ENCODE measurements around the gene MRGPRF. TPM values are rescaled to one million over a fixed set of nuclear protein-coding genes. Genes with fewer than 3 reads are reported as not detected.
A peak's percentile ranks its signal among the peaks of the same experiment; 100 is the strongest.

MRGPRF gene
- total and polyA plus RNA-seq, 2 donors from 2014 or later, result 9.3 to 19.0 TPM

DNA sequence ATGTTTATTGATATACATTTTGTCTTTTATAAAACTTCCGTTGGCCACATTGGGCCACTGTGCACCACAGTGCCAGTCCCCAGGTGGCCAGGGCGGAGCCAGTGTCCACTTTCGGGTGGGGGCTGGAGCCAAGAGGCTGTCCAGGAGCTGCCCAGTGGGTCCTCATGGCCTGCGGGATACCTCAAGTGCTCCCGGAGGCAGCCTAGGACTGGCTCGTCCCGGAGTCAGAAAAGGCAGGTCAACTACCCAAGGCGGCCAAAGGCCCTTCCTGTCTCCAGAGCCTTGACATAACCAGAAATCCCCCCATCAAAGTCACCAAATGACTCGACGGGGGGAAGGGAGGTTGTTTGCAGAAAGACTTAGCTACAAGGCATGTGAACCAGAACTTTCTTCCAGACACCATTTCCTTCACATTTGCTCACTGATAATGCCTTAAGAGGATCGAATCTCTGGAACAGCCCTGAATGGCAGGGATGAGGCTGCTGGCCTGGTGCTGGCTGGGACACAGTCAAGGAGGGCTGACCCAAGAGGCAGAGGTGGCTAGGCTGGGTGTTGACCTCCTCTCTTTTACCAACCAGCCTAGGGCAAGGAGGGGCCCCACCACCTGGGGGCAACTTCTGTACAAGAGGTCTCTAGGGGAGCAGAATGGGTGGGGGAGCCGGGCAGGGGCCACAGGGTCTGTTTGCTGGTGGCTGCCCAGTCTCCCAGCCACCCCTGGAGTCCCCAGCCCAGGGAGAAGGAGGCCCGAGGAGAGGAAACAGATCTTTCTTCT, 8.4 kb downstream of the MRGPRF start:
- FAIRE-seq (no peak), DNase-seq (peak in 3 of 5 donors; percentile 8 to 61 (median 36))
- no peaks in the 10 kb centered on the region for H3K9me3 ChIP-seq (ENCODE audit: control insufficient read depth in 2 of 3, insufficient read depth in 1 of 3, low read length in 3 of 3)
- H3K4me3 ChIP-seq (ENCODE audit: low read length in 3 of 3), result no peak overlapping the region
- H3K27me3 ChIP-seq (ENCODE audit: control insufficient read depth, insufficient read depth, low read length), result no peaks in the 10 kb centered on the region
- H3K9ac ChIP-seq (ENCODE audit: low read length in 3 of 3), result no peak overlapping the region
- peaks cover 0 to 22% (median 9%) of the 10 kb centered on the region in 3 donors for H3K4me1 ChIP-seq (ENCODE audit: control insufficient read depth in 2 of 3, insufficient read depth in 2 of 3, low read depth in 1 of 3, low read length in 3 of 3)
- intact Hi-C loops (cut with DNase I), result no loop called here
- TF ChIP-seq, protein P1, sequence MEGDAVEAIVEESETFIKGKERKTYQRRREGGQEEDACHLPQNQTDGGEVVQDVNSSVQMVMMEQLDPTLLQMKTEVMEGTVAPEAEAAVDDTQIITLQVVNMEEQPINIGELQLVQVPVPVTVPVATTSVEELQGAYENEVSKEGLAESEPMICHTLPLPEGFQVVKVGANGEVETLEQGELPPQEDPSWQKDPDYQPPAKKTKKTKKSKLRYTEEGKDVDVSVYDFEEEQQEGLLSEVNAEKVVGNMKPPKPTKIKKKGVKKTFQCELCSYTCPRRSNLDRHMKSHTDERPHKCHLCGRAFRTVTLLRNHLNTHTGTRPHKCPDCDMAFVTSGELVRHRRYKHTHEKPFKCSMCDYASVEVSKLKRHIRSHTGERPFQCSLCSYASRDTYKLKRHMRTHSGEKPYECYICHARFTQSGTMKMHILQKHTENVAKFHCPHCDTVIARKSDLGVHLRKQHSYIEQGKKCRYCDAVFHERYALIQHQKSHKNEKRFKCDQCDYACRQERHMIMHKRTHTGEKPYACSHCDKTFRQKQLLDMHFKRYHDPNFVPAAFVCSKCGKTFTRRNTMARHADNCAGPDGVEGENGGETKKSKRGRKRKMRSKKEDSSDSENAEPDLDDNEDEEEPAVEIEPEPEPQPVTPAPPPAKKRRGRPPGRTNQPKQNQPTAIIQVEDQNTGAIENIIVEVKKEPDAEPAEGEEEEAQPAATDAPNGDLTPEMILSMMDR (IDR thresholded peaks at IDR 0.05; ENCODE audit: borderline replicate concordance, extremely low read depth, insufficient read depth), result no peak
- H3K27ac ChIP-seq (ENCODE audit: low read depth in 2 of 2, low read length in 2 of 2), result no peak overlapping the region
- no peaks in the 10 kb centered on the region for H3K36me3 ChIP-seq (ENCODE audit: control insufficient read depth in 2 of 3, insufficient read depth in 3 of 3, low read length in 3 of 3)

DNA sequence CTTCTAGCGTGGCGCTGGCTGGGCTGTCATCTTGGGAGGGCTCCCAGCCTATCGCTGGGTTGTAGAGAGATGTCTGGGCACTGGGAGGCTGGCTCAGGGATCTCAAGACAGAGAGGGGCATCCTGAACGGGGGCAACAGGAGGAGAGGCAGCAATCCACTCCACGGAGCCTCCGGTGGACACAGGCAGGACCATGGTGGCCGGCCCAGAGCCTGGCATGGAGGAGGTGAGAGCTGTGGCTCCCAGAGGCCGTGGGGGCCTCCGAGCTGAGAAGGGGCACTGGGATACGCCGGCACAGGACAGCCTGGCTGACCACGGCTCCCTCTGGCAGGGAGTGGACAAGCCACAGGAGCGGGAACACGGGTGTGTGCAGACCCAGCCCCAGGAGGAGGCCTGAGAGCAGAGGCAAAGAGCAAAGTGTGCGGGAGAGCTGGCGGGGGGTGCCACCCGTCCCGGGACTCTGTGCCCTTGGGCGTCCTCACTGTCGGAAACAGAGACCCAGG, 9.1 kb downstream of the MRGPRF start:
- Histone ChIP-seq H3K9ac (ENCODE audit: low read length in 3 of 3) (no peak overlapping the region), H3K9me3 (ENCODE audit: control insufficient read depth in 2 of 3, insufficient read depth in 1 of 3, low read length in 3 of 3) (no peaks in the 10 kb centered on the region), H3K36me3 (ENCODE audit: control insufficient read depth in 2 of 3, insufficient read depth in 3 of 3, low read length in 3 of 3) (no peaks in the 10 kb centered on the region), H3K4me3 (ENCODE audit: low read length in 3 of 3) (no peak overlapping the region), H3K4me1 (ENCODE audit: control insufficient read depth in 2 of 3, insufficient read depth in 2 of 3, low read depth in 1 of 3, low read length in 3 of 3) (peaks cover 0 to 15% (median 9%) of the 10 kb centered on the region in 3 donors), H3K27ac (ENCODE audit: low read depth in 2 of 2, low read length in 2 of 2) (no peak overlapping the region), H3K27me3 (ENCODE audit: control insufficient read depth, insufficient read depth, low read length) (no peaks in the 10 kb centered on the region)
- FAIRE-seq (no peak), DNase-seq (peak in 2 of 5 donors; percentile 39 to 70)
- intact Hi-C loops (cut with DNase I), result no loop called here
- TF ChIP-seq, protein P1 (IDR thresholded peaks at IDR 0.05; ENCODE audit: borderline replicate concordance, extremely low read depth, insufficient read depth), result no peak

DNA sequence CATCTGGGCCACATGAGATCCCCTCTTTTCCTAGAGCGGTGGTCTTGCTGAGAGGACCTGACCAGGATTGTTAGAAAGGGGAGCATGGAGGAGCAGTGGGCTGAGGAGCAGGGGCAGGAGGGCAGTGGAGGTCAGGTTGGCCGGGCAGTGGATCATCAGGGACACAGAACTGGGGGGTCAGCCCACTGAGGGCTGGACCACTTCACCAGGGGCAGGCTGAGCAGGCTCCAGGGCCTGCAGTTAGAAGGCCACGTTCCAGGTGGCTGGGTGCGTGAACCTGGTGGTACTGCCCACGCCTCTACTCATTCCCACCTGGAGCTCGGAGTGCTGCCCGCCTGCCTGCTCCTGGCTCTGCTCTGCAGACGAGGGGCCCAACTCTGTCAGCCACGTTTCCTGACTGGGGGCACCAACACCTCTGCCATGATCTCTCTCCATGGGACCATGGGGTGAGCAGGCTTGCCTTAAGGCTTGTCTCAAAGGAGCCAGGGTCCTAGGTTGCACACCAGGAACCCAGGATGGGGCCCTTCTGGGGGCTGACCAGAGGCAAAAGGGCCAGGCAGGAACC, 9.7 kb downstream of the MRGPRF start:
- H3K27me3 ChIP-seq (ENCODE audit: control insufficient read depth, insufficient read depth, low read length), result no peaks in the 10 kb centered on the region
- intact Hi-C loops (cut with DNase I), result no loop called here
- H3K27ac ChIP-seq (ENCODE audit: low read depth in 2 of 2, low read length in 2 of 2), result no peak overlapping the region
- H3K9ac ChIP-seq (ENCODE audit: low read length in 3 of 3), result no peak overlapping the region
- DNase-seq (peak in 2 of 5 donors; percentile 42 to 65), FAIRE-seq (no peak)
- no peaks in the 10 kb centered on the region for H3K9me3 ChIP-seq (ENCODE audit: control insufficient read depth in 2 of 3, insufficient read depth in 1 of 3, low read length in 3 of 3)
- no peak overlapping the region for H3K4me3 ChIP-seq (ENCODE audit: low read length in 3 of 3)
- TF ChIP-seq, protein P1 (IDR thresholded peaks at IDR 0.05; ENCODE audit: borderline replicate concordance, extremely low read depth, insufficient read depth), result no peak
- H3K4me1 ChIP-seq (ENCODE audit: control insufficient read depth in 2 of 3, insufficient read depth in 2 of 3, low read depth in 1 of 3, low read length in 3 of 3), result peaks cover 0 to 10% (median 7%) of the 10 kb centered on the region in 3 donors
- no peaks in the 10 kb centered on the region for H3K36me3 ChIP-seq (ENCODE audit: control insufficient read depth in 2 of 3, insufficient read depth in 3 of 3, low read length in 3 of 3)

Measured in kidney (tissue), 14 donors.